NB4 (cell line): ENCODE results near the gene DCDC2.
"Not testable (repeated sequence)": the region's sequence is repeated elsewhere in the genome, so short reads cannot be mapped to it uniquely, and the experiment has no call there.

Experiments used
- DNase-seq: peaks from one replicate; pipeline ENCODE4 v3.0.0; 2010; ENCODE audit warnings: low read depth
- H3K4me3 ChIP-seq: one replicate; pipeline ENCODE4 v1.5.1; 2011; ENCODE audit warnings: mild to moderate bottlenecking, low read depth, low read length, moderate library complexity
- MYC ChIP-seq: IDR thresholded peaks from 2 replicates; pipeline ENCODE4 v1.6.1; 2011; ENCODE audit warnings: low read depth, low read length
- POLR2A ChIP-seq: IDR thresholded peaks from 2 replicates; pipeline ENCODE4 v1.6.1; 2011; ENCODE audit warnings: mild to moderate bottlenecking; ENCODE audit not compliant: insufficient read length; ENCODE audit errors: extremely low read depth
- TF ChIP-seq, protein P1 (sequence below): IDR thresholded peaks from 2 replicates; pipeline ENCODE4 v1.6.1; 2011; ENCODE audit warnings: low read depth, low read length
- TF ChIP-seq, protein P2 (sequence below): IDR thresholded peaks from one replicate; pipeline ENCODE4 v1.5.1; 2012; ENCODE audit warnings: low read depth, low read length

DCDC2 gene

DNA sequence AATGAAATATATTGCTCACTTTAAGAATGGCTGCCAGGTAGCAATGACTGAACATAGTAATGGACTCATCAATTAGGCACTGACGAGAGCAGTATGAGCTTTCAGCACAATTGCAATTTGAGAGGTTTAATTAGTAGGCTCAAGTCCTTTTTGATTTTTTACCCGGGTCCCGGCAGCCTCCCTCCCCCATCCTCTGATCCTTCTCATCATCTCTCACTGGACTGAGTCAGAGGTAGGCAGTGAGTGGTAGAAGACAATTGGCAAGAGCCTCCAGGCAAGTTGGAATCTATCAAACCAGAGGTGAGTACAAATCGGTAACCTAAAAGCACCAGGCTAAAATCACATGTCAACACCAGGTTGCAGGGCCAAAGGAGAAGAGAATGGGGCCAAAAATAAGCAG, 107.9 kb downstream of the DCDC2 start:
- DNase-seq, result no peak
- TF ChIP-seq POLR2A, result no peak
- TF ChIP-seq, protein P1, sequence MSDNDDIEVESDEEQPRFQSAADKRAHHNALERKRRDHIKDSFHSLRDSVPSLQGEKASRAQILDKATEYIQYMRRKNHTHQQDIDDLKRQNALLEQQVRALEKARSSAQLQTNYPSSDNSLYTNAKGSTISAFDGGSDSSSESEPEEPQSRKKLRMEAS, result no peak
- TF ChIP-seq, protein P2, sequence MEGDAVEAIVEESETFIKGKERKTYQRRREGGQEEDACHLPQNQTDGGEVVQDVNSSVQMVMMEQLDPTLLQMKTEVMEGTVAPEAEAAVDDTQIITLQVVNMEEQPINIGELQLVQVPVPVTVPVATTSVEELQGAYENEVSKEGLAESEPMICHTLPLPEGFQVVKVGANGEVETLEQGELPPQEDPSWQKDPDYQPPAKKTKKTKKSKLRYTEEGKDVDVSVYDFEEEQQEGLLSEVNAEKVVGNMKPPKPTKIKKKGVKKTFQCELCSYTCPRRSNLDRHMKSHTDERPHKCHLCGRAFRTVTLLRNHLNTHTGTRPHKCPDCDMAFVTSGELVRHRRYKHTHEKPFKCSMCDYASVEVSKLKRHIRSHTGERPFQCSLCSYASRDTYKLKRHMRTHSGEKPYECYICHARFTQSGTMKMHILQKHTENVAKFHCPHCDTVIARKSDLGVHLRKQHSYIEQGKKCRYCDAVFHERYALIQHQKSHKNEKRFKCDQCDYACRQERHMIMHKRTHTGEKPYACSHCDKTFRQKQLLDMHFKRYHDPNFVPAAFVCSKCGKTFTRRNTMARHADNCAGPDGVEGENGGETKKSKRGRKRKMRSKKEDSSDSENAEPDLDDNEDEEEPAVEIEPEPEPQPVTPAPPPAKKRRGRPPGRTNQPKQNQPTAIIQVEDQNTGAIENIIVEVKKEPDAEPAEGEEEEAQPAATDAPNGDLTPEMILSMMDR, result no peak
- H3K4me3 ChIP-seq, result no peak overlapping the region

DNA sequence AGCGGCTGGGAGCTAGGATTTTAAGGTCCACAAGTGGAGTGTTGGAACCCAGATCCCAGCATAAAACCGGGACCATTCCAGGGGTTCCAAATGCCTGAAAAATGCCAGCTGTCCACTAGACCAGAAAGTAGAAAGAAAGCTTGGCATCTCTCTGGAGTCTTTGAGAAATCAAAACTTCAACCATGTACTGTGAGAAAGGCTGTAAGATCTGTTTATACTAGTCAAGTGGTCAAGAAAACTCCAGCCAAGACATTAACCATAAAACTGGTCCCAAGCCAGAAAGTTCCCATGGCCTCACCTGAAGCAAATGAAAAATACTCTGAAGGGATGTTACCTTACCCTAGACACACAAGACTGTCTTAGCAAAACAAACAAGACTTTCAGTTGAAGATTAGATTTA, 112.6 kb downstream of the DCDC2 start:
- TF ChIP-seq MYC (no peak), POLR2A (no peak)
- TF ChIP-seq, protein P1, result no peak
- TF ChIP-seq, protein P2, result no peak
- DNase-seq, result no peak

DNA sequence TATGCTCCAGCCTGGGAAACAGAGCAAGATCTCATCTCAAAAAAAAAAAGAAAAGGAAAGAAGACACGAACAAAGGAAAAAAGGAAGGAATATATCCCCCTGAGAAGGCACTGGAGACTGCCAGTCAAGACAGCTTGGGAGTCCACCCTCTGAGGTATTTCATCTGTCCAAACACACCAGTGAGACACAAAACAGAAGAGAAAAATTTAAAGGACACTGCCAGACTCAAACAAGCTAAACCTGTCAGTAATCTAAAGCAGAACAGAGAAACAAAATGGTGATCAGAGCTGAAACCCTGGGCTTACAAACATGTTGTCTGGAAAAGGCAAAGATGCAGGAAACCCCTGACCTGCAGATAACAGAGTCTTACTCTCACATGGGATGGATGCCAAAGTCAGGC, 114.9 kb downstream of the DCDC2 start:
- TF ChIP-seq, protein P2, result no peak
- TF ChIP-seq, protein P1, result no peak
- TF ChIP-seq POLR2A (no peak), MYC (no peak)

More for the DNA sequence above, 112.6 kb downstream of the DCDC2 start:
- no peak overlapping the region for H3K4me3 ChIP-seq

DNA sequence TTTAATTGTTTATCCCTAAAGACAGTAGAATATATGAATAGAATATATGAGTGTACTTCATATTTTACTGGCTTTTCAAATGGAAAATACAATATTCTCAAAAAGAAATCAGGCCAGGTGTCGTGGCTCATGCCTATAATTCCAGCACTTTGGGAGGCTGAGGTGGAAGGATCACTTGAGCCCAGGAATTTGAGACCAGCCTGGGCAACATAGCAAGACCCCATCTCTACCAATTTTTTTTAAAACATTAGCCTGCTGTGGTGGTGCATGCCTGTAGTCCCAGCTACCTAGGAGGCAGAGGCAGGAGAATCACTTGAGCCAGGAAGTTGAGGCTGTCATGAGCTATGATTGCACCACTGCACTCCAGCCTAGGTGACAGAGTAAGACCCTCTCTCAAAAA, 116.1 kb downstream of the DCDC2 start:
- not testable (repeated sequence) for H3K4me3 ChIP-seq, DNase-seq

More for the DNA sequence above, 114.9 kb downstream of the DCDC2 start:
- no peak for DNase-seq
- no peak overlapping the region for H3K4me3 ChIP-seq

DNA sequence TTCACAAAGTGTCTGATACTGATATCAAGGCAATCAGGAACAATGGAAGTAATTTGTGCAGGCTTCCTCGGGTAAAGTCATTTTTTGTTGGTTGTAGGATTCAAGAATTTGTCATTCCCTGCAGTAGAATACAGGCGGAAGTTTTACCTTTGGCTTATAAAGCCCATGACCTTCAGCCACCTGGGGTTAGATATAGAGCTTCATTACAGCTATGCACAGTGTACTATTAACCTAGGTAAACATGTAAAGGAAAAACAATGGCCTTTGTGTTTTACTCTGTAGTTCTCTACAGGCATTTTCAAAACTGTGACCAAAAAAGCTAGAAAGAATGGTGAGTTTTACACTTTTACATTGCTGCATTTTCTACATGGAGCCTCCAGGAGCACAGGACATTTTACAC, 116.9 kb downstream of the DCDC2 start:
- TF ChIP-seq, protein P2, result no peak
- no peak for TF ChIP-seq MYC
- TF ChIP-seq, protein P1, result no peak
- TF ChIP-seq POLR2A, result no peak
- DNase-seq, result no peak
- no peak overlapping the region for H3K4me3 ChIP-seq

DNA sequence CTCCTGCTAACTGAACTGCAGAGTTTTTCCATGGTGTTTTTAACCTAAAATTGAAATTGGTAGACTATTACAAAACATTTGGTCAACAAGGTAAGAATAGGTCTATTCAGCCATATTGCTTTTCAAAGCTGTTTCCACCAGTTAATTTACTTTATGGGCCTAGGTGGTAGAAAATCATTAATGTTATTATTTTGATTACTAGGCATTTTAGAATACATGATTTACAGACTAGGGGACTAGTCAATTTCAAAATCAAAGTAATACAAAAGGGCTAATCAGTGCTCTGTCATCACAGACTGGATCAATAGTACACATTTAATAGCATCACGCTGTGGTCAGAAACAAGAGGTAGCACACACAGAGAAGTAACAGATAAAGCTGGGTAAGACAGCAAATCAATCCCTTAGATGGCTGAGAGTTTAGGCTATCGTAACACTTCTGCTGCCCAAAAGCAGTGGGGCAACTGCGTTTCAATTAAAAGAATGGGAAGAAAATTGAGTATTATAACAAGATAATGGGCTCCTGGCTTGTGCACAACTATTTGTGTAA, 117.4 kb downstream of the DCDC2 start:
- no peak for DNase-seq
- H3K4me3 ChIP-seq, result no peak overlapping the region
- TF ChIP-seq, protein P1, result no peak
- no peak for TF ChIP-seq POLR2A
- TF ChIP-seq, protein P2, result no peak
- no peak for TF ChIP-seq MYC
